Effector memory CD4-positive, alpha-beta T cell (primary cell): ENCODE results near the gene QSER1.
"Not testable (repeated sequence)": the region's sequence is repeated elsewhere in the genome, so short reads cannot be mapped to it uniquely, and the experiment has no call there.

Experiments
- DNase-seq, 3 donors: peaks; one replicate each; pipeline ENCODE4 v3.0.0-alpha.2; 2020
- H3K27ac ChIP-seq: 2 replicates; pipeline ENCODE4 v1.7.0; 2013; ENCODE audit warnings: mild to moderate bottlenecking, low read length, moderate library complexity; ENCODE audit not compliant: insufficient read depth, poor library complexity, severe bottlenecking
- H3K27me3 ChIP-seq: replicated peaks from 2 replicates; pipeline ENCODE4 v1.7.0; 2013; ENCODE audit warnings: mild to moderate bottlenecking, low read length; ENCODE audit not compliant: insufficient read depth, control insufficient read depth, poor library complexity, severe bottlenecking
- H3K36me3 ChIP-seq: 2 replicates; pipeline ENCODE4 v1.7.0; 2013; ENCODE audit warnings: mild to moderate bottlenecking, low read length, moderate library complexity; ENCODE audit not compliant: control insufficient read depth, insufficient read depth
- H3K4me1 ChIP-seq: 2 replicates; pipeline ENCODE4 v1.7.0; 2013; ENCODE audit warnings: low read length, mild to moderate bottlenecking; ENCODE audit not compliant: control insufficient read depth, insufficient read depth, poor library complexity, severe bottlenecking
- H3K4me3 ChIP-seq: 2 replicates; pipeline ENCODE4 v1.7.0; 2013; ENCODE audit warnings: low read length, low read depth, mild to moderate bottlenecking; ENCODE audit not compliant: insufficient read depth, poor library complexity, severe bottlenecking
- H3K9me3 ChIP-seq: 2 replicates; pipeline ENCODE4 v1.7.0; 2013; ENCODE audit warnings: mild to moderate bottlenecking, low read length, moderate library complexity; ENCODE audit not compliant: control insufficient read depth

Gene QSER1

DNA sequence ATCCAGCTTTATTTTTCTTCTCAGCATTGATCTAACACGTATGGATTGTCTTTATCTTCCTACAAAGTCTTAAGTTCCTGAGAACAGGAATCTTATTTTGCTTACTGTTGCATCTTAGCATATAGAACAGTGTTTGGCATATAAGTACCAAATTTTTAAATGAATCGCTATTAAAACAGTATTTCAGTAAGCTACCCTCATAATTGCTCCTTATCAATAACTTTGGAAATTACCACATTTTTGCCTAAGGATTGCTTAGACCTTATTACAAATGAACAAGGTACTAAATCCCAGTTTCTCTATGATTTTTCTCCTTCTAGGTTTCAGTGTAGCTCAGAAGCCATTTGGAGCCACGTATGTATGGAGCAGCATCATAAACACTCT, 132.7 kb downstream of the QSER1 start:
- Histone ChIP-seq H3K27me3 (no peaks in the 10 kb centered on the region), H3K4me1 (no peaks in the 10 kb centered on the region), H3K36me3 (no peaks in the 10 kb centered on the region), H3K9me3 (no peaks in the 10 kb centered on the region), H3K27ac (no peak overlapping the region), H3K4me3 (no peak overlapping the region)
- DNase-seq, result no peak

DNA sequence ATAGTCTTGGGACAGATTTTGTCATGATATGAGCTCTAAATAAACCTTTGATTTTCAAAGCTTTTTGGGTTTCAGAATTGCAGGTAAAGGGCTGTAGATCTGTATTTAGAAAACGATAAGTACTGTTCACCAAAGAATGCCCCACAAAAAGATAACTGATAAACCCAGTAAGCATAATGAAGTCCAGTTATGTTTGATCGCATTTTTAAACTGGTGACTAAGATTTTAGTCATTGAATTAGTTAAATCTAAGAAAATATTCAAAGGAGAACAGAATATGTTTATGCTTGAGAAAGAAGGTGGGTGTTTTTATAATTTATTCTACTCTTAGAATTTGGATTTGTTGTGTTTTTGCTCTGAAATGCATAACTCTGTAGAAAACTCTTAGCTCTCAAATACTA, 134.6 kb downstream of the QSER1 start:
- no peak for DNase-seq
- no peak overlapping the region for H3K27ac ChIP-seq
- H3K27me3 ChIP-seq, result no peaks in the 10 kb centered on the region
- H3K4me1 ChIP-seq, result no peaks in the 10 kb centered on the region
- no peaks in the 10 kb centered on the region for H3K9me3 ChIP-seq
- no peak overlapping the region for H3K4me3 ChIP-seq
- H3K36me3 ChIP-seq, result no peaks in the 10 kb centered on the region

DNA sequence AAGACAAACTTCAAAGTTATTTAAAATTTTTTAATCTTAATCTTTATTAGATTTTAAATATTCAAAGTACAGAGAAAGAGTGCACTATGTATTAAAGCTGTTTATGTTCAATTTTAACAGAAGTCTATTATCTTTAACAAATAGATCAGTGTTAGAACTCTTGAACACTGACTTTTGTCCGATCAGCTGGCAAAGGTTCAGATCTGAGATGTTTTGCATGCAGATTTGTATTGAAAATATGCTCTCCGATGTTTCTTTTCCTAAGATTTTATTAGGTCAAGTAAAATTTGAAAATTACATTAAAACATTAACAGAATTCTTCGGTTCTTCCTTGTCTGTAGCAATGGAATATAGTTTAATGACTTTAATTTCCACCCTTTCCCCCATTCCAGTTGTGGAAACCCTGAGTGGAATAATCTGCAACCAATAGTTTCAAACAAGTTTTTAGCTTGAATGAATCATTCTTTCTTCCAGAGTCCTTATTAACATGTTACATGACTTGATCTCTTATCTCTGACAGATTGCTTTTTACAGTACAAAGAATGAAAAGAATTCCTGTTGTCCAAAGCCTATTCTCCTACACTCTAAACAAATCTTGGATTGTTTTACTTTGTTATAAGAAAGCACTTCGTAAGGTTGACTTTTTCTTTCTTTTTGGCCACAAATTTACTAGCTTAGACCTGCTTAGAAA, 135.4 kb downstream of the QSER1 start:
- Histone ChIP-seq H3K4me3 (no peak overlapping the region), H3K27ac (no peak overlapping the region)
- no peak for DNase-seq

DNA sequence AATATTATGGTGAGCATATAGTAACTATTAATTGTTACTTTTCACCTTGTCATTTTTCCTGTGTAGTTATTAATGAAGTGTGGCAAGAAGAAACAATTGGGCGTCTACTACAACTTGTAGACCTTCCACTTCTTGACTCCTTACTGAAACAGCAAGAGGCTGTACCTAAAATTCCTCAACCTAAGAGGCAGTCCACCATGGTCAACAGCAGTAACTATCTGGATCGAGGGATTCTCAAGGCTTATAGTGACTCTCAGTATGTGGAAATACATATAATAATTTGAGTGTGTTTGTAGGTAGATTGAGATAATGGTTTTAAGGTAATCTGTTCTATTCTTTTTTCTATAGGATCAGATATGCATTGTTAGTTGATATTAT, 135.9 kb downstream of the QSER1 start:
- DNase-seq, result no peak
- Histone ChIP-seq H3K36me3 (no peaks in the 10 kb centered on the region), H3K4me1 (no peaks in the 10 kb centered on the region), H3K27me3 (no peaks in the 10 kb centered on the region), H3K9me3 (no peaks in the 10 kb centered on the region), H3K27ac (no peak overlapping the region), H3K4me3 (no peak overlapping the region)

More for the DNA sequence above, 135.4 kb downstream of the QSER1 start:
- Histone ChIP-seq H3K27me3 (no peaks in the 10 kb centered on the region), H3K36me3 (no peaks in the 10 kb centered on the region), H3K4me1 (no peaks in the 10 kb centered on the region), H3K9me3 (no peaks in the 10 kb centered on the region)

DNA sequence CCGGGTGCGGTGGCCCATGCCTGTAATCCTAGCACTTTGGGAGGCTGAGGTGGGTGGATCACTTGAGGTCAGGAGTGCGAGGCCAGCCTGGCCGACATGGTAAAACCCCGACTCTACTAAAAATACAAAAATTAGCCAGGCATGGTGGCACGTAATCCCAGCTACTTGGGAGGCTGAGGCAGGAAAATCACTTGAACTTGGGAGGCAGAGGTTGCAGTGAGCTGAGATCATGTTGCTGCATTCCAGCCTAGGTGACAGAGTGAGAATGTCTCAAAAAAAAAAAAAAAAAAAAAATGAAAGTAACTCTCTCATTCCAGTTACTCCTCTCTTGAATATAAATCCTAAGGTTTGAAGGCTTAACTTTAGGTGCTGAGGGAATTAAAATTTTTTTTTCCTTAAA, 136.6 kb downstream of the QSER1 start:
- not testable (repeated sequence) for H3K36me3 ChIP-seq

More for the DNA sequence above, 136.6 kb downstream of the QSER1 start:
- H3K4me3 ChIP-seq, H3K27ac ChIP-seq, H3K4me1 ChIP-seq, H3K27me3 ChIP-seq, H3K9me3 ChIP-seq, DNase-seq: not testable (repeated sequence)
